ENCODE measurements around the gene NPBWR2. TPM values are rescaled to one million over a fixed set of nuclear protein-coding genes. Genes with fewer than 3 reads are reported as not detected.
"Not testable (repeated sequence)": the region's sequence is repeated elsewhere in the genome, so short reads cannot be mapped to it uniquely, and the experiment has no call there.

The NPBWR2 gene
- total RNA-seq, 4 donors from 2014 or later: not detected

DNA sequence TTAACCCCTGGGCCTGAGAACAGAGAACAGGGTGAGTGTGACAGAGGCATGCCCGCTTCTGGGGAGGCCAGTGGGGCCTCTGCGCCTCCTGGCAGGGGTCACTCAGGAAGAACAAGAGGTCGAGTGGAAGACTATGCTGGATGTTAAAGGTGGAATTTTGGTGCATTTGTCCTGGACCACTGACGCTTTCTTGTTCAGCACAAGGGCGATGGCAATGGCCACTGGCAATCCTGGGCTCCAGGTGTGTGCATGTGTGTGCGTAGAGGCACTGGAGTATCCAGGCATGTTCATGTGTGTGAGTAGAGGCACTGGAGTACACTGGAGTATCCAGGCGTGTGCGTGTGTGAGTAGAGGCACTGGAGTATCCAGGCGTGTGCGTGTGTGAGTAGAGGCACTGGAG lies 23.5 kb upstream of the NPBWR2 start:
- in situ Hi-C loops (cut with MboI; ENCODE audit: low pct_ligation_motif_present in 1 of 4, low pct_unique_long_range_greater_than_20kb in 1 of 4, low sequenced_read_pairs in 3 of 4): no loop called here
- WGBS, 2 donors (ENCODE audit: low coverage in 1 of 2): 71 to 80% methylated on average over 6 to 10 of the region's 10 CpGs
- no peak for DNase-seq
- Histone ChIP-seq H3K27me3 (peaks cover 22% of the 10 kb centered on the region), H3K4me3 (no peak overlapping the region), H3K36me3 (no peaks in the 10 kb centered on the region), H3K9me3 (no peaks in the 10 kb centered on the region), H3K4me1 (no peaks in the 10 kb centered on the region), H3K27ac (no peak overlapping the region)
- intact Hi-C loops (cut with DNase I; ENCODE audit: low total_unique reads): no loop called here
- TF ChIP-seq, protein P1, sequence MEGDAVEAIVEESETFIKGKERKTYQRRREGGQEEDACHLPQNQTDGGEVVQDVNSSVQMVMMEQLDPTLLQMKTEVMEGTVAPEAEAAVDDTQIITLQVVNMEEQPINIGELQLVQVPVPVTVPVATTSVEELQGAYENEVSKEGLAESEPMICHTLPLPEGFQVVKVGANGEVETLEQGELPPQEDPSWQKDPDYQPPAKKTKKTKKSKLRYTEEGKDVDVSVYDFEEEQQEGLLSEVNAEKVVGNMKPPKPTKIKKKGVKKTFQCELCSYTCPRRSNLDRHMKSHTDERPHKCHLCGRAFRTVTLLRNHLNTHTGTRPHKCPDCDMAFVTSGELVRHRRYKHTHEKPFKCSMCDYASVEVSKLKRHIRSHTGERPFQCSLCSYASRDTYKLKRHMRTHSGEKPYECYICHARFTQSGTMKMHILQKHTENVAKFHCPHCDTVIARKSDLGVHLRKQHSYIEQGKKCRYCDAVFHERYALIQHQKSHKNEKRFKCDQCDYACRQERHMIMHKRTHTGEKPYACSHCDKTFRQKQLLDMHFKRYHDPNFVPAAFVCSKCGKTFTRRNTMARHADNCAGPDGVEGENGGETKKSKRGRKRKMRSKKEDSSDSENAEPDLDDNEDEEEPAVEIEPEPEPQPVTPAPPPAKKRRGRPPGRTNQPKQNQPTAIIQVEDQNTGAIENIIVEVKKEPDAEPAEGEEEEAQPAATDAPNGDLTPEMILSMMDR (IDR thresholded peaks at IDR 0.05): no peak
- TF ChIP-seq POLR2AphosphoS5 (IDR thresholded peaks at IDR 0.05) (no peak), EP300 (IDR thresholded peaks at IDR 0.05; ENCODE audit: low read depth) (no peak), POLR2A (IDR thresholded peaks at IDR 0.05) (no peak)

DNA sequence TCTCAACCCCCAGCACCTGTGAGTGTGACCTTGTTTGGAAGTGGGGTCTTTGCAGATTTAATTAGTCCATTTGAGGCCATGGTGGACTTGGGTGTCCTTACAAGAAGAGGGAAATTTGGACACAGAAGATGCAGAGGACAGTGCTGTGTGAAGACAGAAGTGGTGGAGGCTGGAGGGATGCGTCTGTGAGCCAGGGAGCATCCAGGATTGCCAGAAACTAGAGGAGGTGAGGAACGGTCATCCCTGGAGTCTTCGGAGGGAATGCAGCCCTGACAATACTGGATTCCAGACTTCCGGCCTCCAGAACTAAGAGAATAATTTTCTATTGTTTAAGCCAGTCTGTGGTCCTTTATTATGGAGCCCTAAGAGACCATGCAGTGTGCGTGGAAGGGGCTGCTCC lies 22.9 kb upstream of the NPBWR2 start:
- Histone ChIP-seq H3K4me1 (no peaks in the 10 kb centered on the region), H3K4me3 (no peak overlapping the region), H3K27me3 (peaks cover 22% of the 10 kb centered on the region), H3K27ac (no peak overlapping the region), H3K36me3 (no peaks in the 10 kb centered on the region), H3K9me3 (no peaks in the 10 kb centered on the region)
- in situ Hi-C loops (cut with MboI; ENCODE audit: low pct_ligation_motif_present in 1 of 4, low pct_unique_long_range_greater_than_20kb in 1 of 4, low sequenced_read_pairs in 3 of 4) (no loop called here), intact Hi-C loops (cut with DNase I; ENCODE audit: low total_unique reads) (no loop called here)
- no peak for DNase-seq
- 51 to 68% methylated on average over 3 to 5 of the region's 5 CpGs for WGBS, 2 donors (ENCODE audit: low coverage in 1 of 2)
- TF ChIP-seq EP300 (IDR thresholded peaks at IDR 0.05; ENCODE audit: low read depth): no peak
- no peak for TF ChIP-seq POLR2A (IDR thresholded peaks at IDR 0.05)
- TF ChIP-seq, protein P1 (IDR thresholded peaks at IDR 0.05): no peak
- TF ChIP-seq POLR2AphosphoS5 (IDR thresholded peaks at IDR 0.05): no peak

- no peak overlapping the region for H3K4me3 ChIP-seq
- no peaks in the 10 kb centered on the region for H3K9me3 ChIP-seq
- no peak for DNase-seq
- H3K27ac ChIP-seq: no peak overlapping the region
- peaks cover 27% of the 10 kb centered on the region for H3K27me3 ChIP-seq
- H3K36me3 ChIP-seq: no peaks in the 10 kb centered on the region
- intact Hi-C loops (cut with DNase I; ENCODE audit: low total_unique reads): no loop called here
- in situ Hi-C loops (cut with MboI; ENCODE audit: low pct_ligation_motif_present in 1 of 4, low pct_unique_long_range_greater_than_20kb in 1 of 4, low sequenced_read_pairs in 3 of 4): no loop called here
- TF ChIP-seq, protein P1 (IDR thresholded peaks at IDR 0.05): no peak
- no peak for TF ChIP-seq POLR2A (IDR thresholded peaks at IDR 0.05)
- TF ChIP-seq POLR2AphosphoS5 (IDR thresholded peaks at IDR 0.05): no peak
- TF ChIP-seq EP300 (IDR thresholded peaks at IDR 0.05; ENCODE audit: low read depth): no peak
- WGBS, 2 donors (ENCODE audit: low coverage in 1 of 2): 87% methylated on average over 11 of the region's 11 CpGs; no CpG with 5 or more reads in 1 of the 2 donors
- H3K4me1 ChIP-seq: no peaks in the 10 kb centered on the region
These were observed 21.9 kb upstream of the NPBWR2 start for GRCh38 chr20:64129146-64129782.

GRCh38 chr20:64123517-64123916 lies 16.2 kb upstream of the NPBWR2 start:
- 57 to 84% methylated on average over 6 to 11 of the region's 11 CpGs for WGBS, 2 donors (ENCODE audit: low coverage in 1 of 2)
- in situ Hi-C loops (cut with MboI; ENCODE audit: low pct_ligation_motif_present in 1 of 4, low pct_unique_long_range_greater_than_20kb in 1 of 4, low sequenced_read_pairs in 3 of 4); H3K4me3 ChIP-seq; H3K36me3 ChIP-seq; H3K27ac ChIP-seq; DNase-seq; intact Hi-C loops (cut with DNase I; ENCODE audit: low total_unique reads); H3K9me3 ChIP-seq; H3K4me1 ChIP-seq: not testable (repeated sequence)
- H3K27me3 ChIP-seq: peaks cover 44% of the 10 kb centered on the region

DNA sequence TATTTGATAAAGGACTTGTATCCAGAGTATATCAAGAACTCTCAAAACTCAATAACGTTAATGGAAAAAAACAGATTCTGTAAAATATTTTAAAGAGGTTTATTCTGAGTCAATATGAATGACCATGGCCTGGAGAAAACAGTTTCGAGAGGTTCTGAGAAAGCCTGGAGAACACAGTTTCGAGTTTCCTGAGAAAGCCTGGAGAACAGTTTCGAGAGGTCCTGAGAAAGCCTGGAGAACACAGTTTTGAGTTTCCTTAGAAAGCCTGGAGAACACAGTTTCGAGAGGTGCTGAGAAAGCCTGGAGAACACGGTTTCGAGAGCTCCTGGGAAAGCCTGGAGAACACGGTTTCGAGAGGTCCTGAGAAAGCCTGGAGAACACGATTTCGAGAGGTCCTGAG lies 15.6 kb upstream of the NPBWR2 start:
- H3K36me3 ChIP-seq; DNase-seq; intact Hi-C loops (cut with DNase I; ENCODE audit: low total_unique reads); H3K9me3 ChIP-seq; H3K27ac ChIP-seq; H3K4me1 ChIP-seq; in situ Hi-C loops (cut with MboI; ENCODE audit: low pct_ligation_motif_present in 1 of 4, low pct_unique_long_range_greater_than_20kb in 1 of 4, low sequenced_read_pairs in 3 of 4); H3K4me3 ChIP-seq: not testable (repeated sequence)
- H3K27me3 ChIP-seq: peaks cover 38% of the 10 kb centered on the region
- WGBS, 2 donors (ENCODE audit: low coverage in 1 of 2): 79% methylated on average over 11 of the region's 11 CpGs

All from transverse colon (tissue), 4 donors.